Dedifferentiated amniotic fluid mesenchymal stem cell (primary cell): Measurements from ENCODE around the gene MGA.

ENCODE experiments used
- DNase-seq: peaks from one replicate; pipeline ENCODE4 v3.0.0-alpha.2; 2016; ENCODE audit errors: extremely low spot score

MGA gene

GRCh38 chr15:41660235-41661077 lies at the start of gene MGA:
TSS of gene MGA (plus strand) at chr15:41660405.
- peak; percentile 75 for DNase-seq

- no peak for DNase-seq
These were observed 39.5 kb upstream of the MGA start for GRCh38 chr15:41620536-41621199.

GRCh38 chr15:41621200-41622193 lies 38.7 kb upstream of the MGA start:
- DNase-seq, result peak; percentile 46

- DNase-seq, result no peak
These were observed 37.3 kb upstream of the MGA start for GRCh38 chr15:41622901-41623300.

- DNase-seq, result no peak
These were observed 33.0 kb upstream of the MGA start for GRCh38 chr15:41627203-41627602.

GRCh38 chr15:41629463-41629862 lies 30.7 kb upstream of the MGA start:
- no peak for DNase-seq

- no peak for DNase-seq
These were observed 30.3 kb upstream of the MGA start for GRCh38 chr15:41629883-41630282.

GRCh38 chr15:41630616-41631217 lies 29.5 kb upstream of the MGA start:
- no peak for DNase-seq

GRCh38 chr15:41631880-41632470 lies 28.2 kb upstream of the MGA start:
- DNase-seq, result no peak

GRCh38 chr15:41633609-41634008 lies 26.6 kb upstream of the MGA start:
- DNase-seq, result no peak

GRCh38 chr15:41634072-41634626 lies 26.1 kb upstream of the MGA start:
- DNase-seq, result no peak

- DNase-seq, result no peak
These were observed 23.1 kb upstream of the MGA start for GRCh38 chr15:41637086-41637485.

GRCh38 chr15:41640985-41641384 lies 19.2 kb upstream of the MGA start:
- no peak for DNase-seq

- DNase-seq, result no peak
These were observed 12.9 kb upstream of the MGA start for GRCh38 chr15:41647262-41647661.

- no peak for DNase-seq
These were observed 12.1 kb upstream of the MGA start for GRCh38 chr15:41648097-41648496.

GRCh38 chr15:41648770-41649169 lies 11.4 kb upstream of the MGA start:
- no peak for DNase-seq

- no peak for DNase-seq
These were observed 9.4 kb upstream of the MGA start for GRCh38 chr15:41650806-41651205.

- DNase-seq, result no peak
These were observed 8.8 kb upstream of the MGA start for GRCh38 chr15:41651373-41651772.

- DNase-seq, result no peak
These were observed 6.4 kb upstream of the MGA start for GRCh38 chr15:41653760-41654159.

- DNase-seq, result no peak
These were observed 4.5 kb upstream of the MGA start for GRCh38 chr15:41655716-41656115.

GRCh38 chr15:41656188-41656587 lies 4.0 kb upstream of the MGA start:
- no peak for DNase-seq
